K562 (cell line): ENCODE measurements around the gene MASP1. TPM values are rescaled to one million over a fixed set of nuclear protein-coding genes. Genes with fewer than 3 reads are reported as not detected.

Experiments used
- ATAC-seq: fragments of 200-7000 bp; cut with Tn5 transposase; 3 replicates; pipeline ENCODE4 v1.9.1; 2020; ENCODE audit warnings: moderate library complexity
- BruUV-seq: library from RNA; stranded (reverse); fragments of 400-500 nt; replicated peaks from 2 replicates; lab custom pipeline; 2021; lab: Mats Ljungman, UMichigan
- CTCF ChIA-PET: fragments of 300-600 bp; formaldehyde crosslinking; extraction: SDS; loops from one replicate; lab custom pipeline; 2021; ENCODE audit warnings: low intra/inter-chr PET ratio; lab: Yijun Ruan, JAX
- POLR2A ChIA-PET: fragments of 300-600, 350-650 bp; sonication (Branson Sonifier 250); formaldehyde crosslinking; extraction: SDS; loops from one replicate; lab custom pipeline; 2021; ENCODE audit warnings: antibody characterized with exemption, inconsistent platforms; lab: Yijun Ruan, JAX
- DNase-seq, 4 experiments: peaks; one replicate each; pipeline versions ENCODE4 v3.0.0 to v3.0.0-alpha.2; 2011 to 2018; ENCODE audit warnings: low spot score in 3 of 4, mixed read lengths in 3 of 4; ENCODE audit errors: extremely low read depth in 1 of 4
- FAIRE-seq: peaks from 2 replicates; lab custom pipeline; 2011; peaks lifted over from hg19 to GRCh38; lab: Jason Lieb, UNC
- H2AFZ ChIP-seq: 2 replicates; pipeline ENCODE4 v1.6.0; 2011; ENCODE audit warnings: low read depth, low read length, control low read depth, inconsistent platforms
- H3K27ac ChIP-seq: fragments of 200-600 bp; 3 replicates; pipeline ENCODE4 v1.8.0; 2011; ENCODE audit warnings: low read depth, mild to moderate bottlenecking, control low read depth, inconsistent platforms, low read length, moderate library complexity, mixed read lengths; ENCODE audit errors: extremely low read depth
- H3K27me3 ChIP-seq, 2 experiments: fragments of 300-600 bp in 1 of 2; 2 replicates in 1 of 2; 3 replicates in 1 of 2; pipeline versions ENCODE4 v1.6.0 to v1.8.0; 2011; ENCODE audit warnings: inconsistent platforms in 2 of 2, low read length in 2 of 2, mild to moderate bottlenecking in 1 of 2, mixed read lengths in 1 of 2, moderate library complexity in 1 of 2; ENCODE audit not compliant: control insufficient read depth in 2 of 2, insufficient read depth in 2 of 2
- H3K36me3 ChIP-seq: fragments of 300-600 bp; 3 replicates; pipeline ENCODE4 v1.8.0; 2011; ENCODE audit warnings: mild to moderate bottlenecking, low read length, inconsistent platforms; ENCODE audit not compliant: control insufficient read depth, insufficient read depth
- H3K4me1 ChIP-seq, 2 experiments: fragments of 200-600 bp in 1 of 2; replicated peaks in 1 of 2; 2 replicates in 1 of 2; 3 replicates in 1 of 2; pipeline versions ENCODE4 v1.5.1 to v1.8.0; 2011; ENCODE audit warnings: inconsistent platforms in 2 of 2, low read length in 2 of 2, mild to moderate bottlenecking in 1 of 2, mixed read lengths in 1 of 2, moderate library complexity in 1 of 2; ENCODE audit not compliant: control insufficient read depth in 2 of 2, insufficient read depth in 2 of 2
- H3K4me2 ChIP-seq: 2 replicates; pipeline ENCODE4 v1.6.1; 2011; ENCODE audit warnings: low read length, control low read depth, inconsistent platforms, mixed read lengths; ENCODE audit not compliant: insufficient read depth
- H3K4me3 ChIP-seq: fragments of 200-600 bp; sonication (generic), shearing (Covaris generic); 2 replicates; pipeline ENCODE4 v1.5.1; 2016; ENCODE audit warnings: control low read depth, inconsistent platforms
- H3K79me2 ChIP-seq: fragments of 200-600 bp; 3 replicates; pipeline ENCODE4 v1.8.0; 2011; ENCODE audit warnings: low read length, inconsistent platforms; ENCODE audit not compliant: control insufficient read depth, insufficient read depth
- H3K9ac ChIP-seq, 2 experiments: 2 replicates each; pipeline versions ENCODE4 v1.6.0 to v1.6.1; 2011; ENCODE audit warnings: low read depth in 2 of 2, low read length in 2 of 2, control low read depth in 1 of 2, inconsistent platforms in 1 of 2, mild to moderate bottlenecking in 1 of 2, mixed read lengths in 1 of 2; ENCODE audit not compliant: insufficient read depth in 1 of 2
- H3K9me1 ChIP-seq: one replicate; pipeline ENCODE4 v1.6.0; 2011; ENCODE audit warnings: inconsistent platforms, mild to moderate bottlenecking, low read length, moderate library complexity; ENCODE audit not compliant: control insufficient read depth, insufficient read depth
- H3K9me3 ChIP-seq: replicated peaks from 2 replicates; pipeline ENCODE4 v1.5.1; 2011; ENCODE audit warnings: low read depth, low read length, inconsistent platforms; ENCODE audit not compliant: control insufficient read depth, insufficient read depth
- H4K20me1 ChIP-seq: replicated peaks from 2 replicates; pipeline ENCODE4 v1.6.1; 2011; ENCODE audit warnings: low read length, inconsistent platforms, mixed read lengths; ENCODE audit not compliant: control insufficient read depth, insufficient read depth
- AFF4 ChIP-seq: sonication (generic); formaldehyde crosslinking; IDR thresholded peaks from 2 replicates; pipeline ENCODE4 v1.8.0; 2023; ENCODE audit warnings: mild to moderate bottlenecking, missing genetic modification reagents
- ATF2 ChIP-seq: sonication (generic); formaldehyde crosslinking; IDR thresholded peaks from 2 replicates; pipeline ENCODE4 v1.8.1; 2022; ENCODE audit warnings: missing genetic modification reagents
- DIDO1 ChIP-seq: fragments of 450-650 bp; IDR thresholded peaks from 2 replicates; pipeline ENCODE4 v1.6.1; 2016; ENCODE audit warnings: low read depth, missing biosample characterization, missing genetic modification characterization
- FOXM1 ChIP-seq, 2 experiments: fragments of 450-650 bp in 1 of 2; sonication (generic) in 1 of 2; formaldehyde crosslinking in 1 of 2; IDR thresholded peaks; 2 replicates each; pipeline versions ENCODE4 v1.6.1 to v1.9.0; 2017 to 2022; ENCODE audit warnings: low read depth in 2 of 2, mild to moderate bottlenecking in 2 of 2, missing genetic modification reagents in 1 of 2, moderate library complexity in 1 of 2
- GABPB2 ChIP-seq: fragments of 250-450 bp; sonication (Bioruptor Pico); conservative IDR thresholded peaks from 2 replicates; pipeline ENCODE4 v1.5.1; 2021; ENCODE audit warnings: mild to moderate bottlenecking
- HDAC2 ChIP-seq: fragments of 450-650 bp; IDR thresholded peaks from 2 replicates; pipeline ENCODE4 v1.6.1; 2016; ENCODE audit warnings: mild to moderate bottlenecking
- HSF4 ChIP-seq: fragments of 250-450 bp; sonication (Bioruptor Pico); IDR thresholded peaks from 2 replicates; pipeline ENCODE4 v2.1.2; 2022; ENCODE audit warnings: mild to moderate bottlenecking, moderate library complexity, borderline replicate concordance
- KAT8 ChIP-seq: fragments of 450-650 bp; IDR thresholded peaks from 2 replicates; pipeline ENCODE4 v1.6.1; 2016; ENCODE audit warnings: low read depth, mild to moderate bottlenecking
- MED1 ChIP-seq: sonication (generic); formaldehyde crosslinking; IDR thresholded peaks from 2 replicates; pipeline ENCODE4 v1.8.1; 2023; ENCODE audit warnings: missing genetic modification reagents, borderline replicate concordance
- PHB2 ChIP-seq: fragments of 450-650 bp; IDR thresholded peaks from 2 replicates; pipeline ENCODE4 v1.6.1; 2017; ENCODE audit warnings: low read depth
- TGIF2 ChIP-seq: sonication (generic); formaldehyde crosslinking; IDR thresholded peaks from 2 replicates; pipeline ENCODE4 v1.8.1; 2022; ENCODE audit warnings: mild to moderate bottlenecking, missing genetic modification reagents, moderate library complexity
- U2AF2 ChIP-seq: fragments of 200-400 bp; formaldehyde crosslinking; optimal IDR thresholded peaks from 2 replicates; pipeline ENCODE3; 2017; ENCODE audit warnings: low read depth, mild to moderate bottlenecking, low read length
- ZNF398 ChIP-seq: fragments of 250-450 bp; sonication (Bioruptor Pico); IDR thresholded peaks from 2 replicates; pipeline ENCODE4 v1.8.0; 2021; ENCODE audit warnings: moderate library complexity, mild to moderate bottlenecking, inconsistent platforms
- ZNF696 ChIP-seq: fragments of 250-450 bp; sonication (Bioruptor Pico); conservative IDR thresholded peaks from 2 replicates; pipeline ENCODE4 v1.4.0; 2020; ENCODE audit warnings: mild to moderate bottlenecking, moderate library complexity
- ZNF785 ChIP-seq: fragments of 250-450 bp; sonication (Bioruptor Pico); IDR thresholded peaks from 2 replicates; pipeline ENCODE4 v1.4.0; 2020; ENCODE audit warnings: mild to moderate bottlenecking
- WGBS: fragments of 100-300 bp; shearing (Covaris generic); methylation state at CpG from one replicate; pipeline ENCODE4 v1.1.6; 2016; ENCODE audit warnings: low coverage, mixed read lengths; ENCODE audit not compliant: insufficient coverage; ENCODE audit errors: missing lambda C conversion rate; 5-methylcytosine and 5-hydroxymethylcytosine counted together
- in situ Hi-C: fragments of 300-500 bp; cut with MboI; formaldehyde crosslinking; loops from 4 replicates; pipeline ENCODE4 v1.15.0; 2018; ENCODE audit warnings: inconsistent platforms, mixed read lengths
- intact Hi-C: fragments of 100-400 bp; cut with micrococcal nuclease; formaldehyde crosslinking; loops from 2 replicates; pipeline ENCODE4 v1.14.2; 2022
- polyA plus RNA-seq, 8 experiments: library from polyadenylated mRNA; depleted of rRNA in 4 of 8; stranded (reverse) in 5 of 8; unstranded in 3 of 8; fragments of >200 nt; fragmentation: Nextera tagmentation in 2 of 8; fragmentation: Illumina TruSeq in 1 of 8; extraction: Ambion mirVana in 2 of 8; extraction: Trizol in 1 of 8; gene quantifications; 2 replicates each; pipeline versions ENCODE4 v1.2.1 to v1.2.3, GENCODE V29; 2011 to 2014; ENCODE audit warnings: inconsistent platforms in 1 of 8, missing spikeins in 1 of 8
- total RNA-seq, 7 experiments: library from RNA; depleted of rRNA in 6 of 7; stranded (reverse); fragments of >200 nt in 6 of 7; fragmentation: Illumina TruSeq in 2 of 7; extraction: Trizol in 2 of 7; gene quantifications; 2 replicates each; pipeline versions ENCODE4 v1.2.1 to v1.2.3, GENCODE V29; 2011 to 2021; ENCODE audit warnings: low replicate concordance in 1 of 7

Gene MASP1
- total and polyA plus RNA-seq, 9 of the 15 experiments (the other 6 are each of a cell fraction or from before 2014, with no cell fraction given) = 0.03 to 0.24 (median 0.20) TPM; not detected in 3

GRCh38 chr3:187242900-187243299, 48.6 kb downstream of the MASP1 start (continued):
- TF ChIP-seq PHB2 = no peak

GRCh38 chr3:187242435-187242834, 49.1 kb downstream of the MASP1 start:
- Histone ChIP-seq H4K20me1 (no peaks in the 10 kb centered on the region), H3K4me1 (no peaks in the 10 kb centered on the region), H3K36me3 (no peaks in the 10 kb centered on the region), H2AFZ (no peak overlapping the region), H3K27ac (no peak overlapping the region), H3K9me1 (no peaks in the 10 kb centered on the region), H3K9ac (no peak overlapping the region), H3K79me2 (no peaks in the 10 kb centered on the region), H3K27me3 (peaks cover 4 to 24% of the 10 kb centered on the region in 2 experiments; a peak in 3 of 5 replicates), H3K4me2 (no peak overlapping the region), H3K9me3 (no peaks in the 10 kb centered on the region), H3K4me3 (no peak overlapping the region)
- WGBS = 2% methylated on average over 5 of the region's 5 CpGs
- no peak for ATAC-seq
- ChIA-PET POLR2A (interaction anchor here (0.6 kb wide), 1 partner anchor 477 kb away, joined by 6 read pairs; no protein-coding TSS in a partner anchor), CTCF (no interaction called here)
- FAIRE-seq = no peak
- DNase-seq = no peak
- TF ChIP-seq ATF2 (no peak), ZNF398 (CRISPR knock-in tag) (no peak), KAT8 (no peak), HDAC2 (no peak), HSF4 (CRISPR knock-in tag) (no peak), GABPB2 (CRISPR knock-in tag) (no peak), DIDO1 (no peak), U2AF2 (no peak), ZNF696 (CRISPR knock-in tag) (no peak), AFF4 (CRISPR knock-in tag) (no peak), ZNF785 (CRISPR knock-in tag) (no peak), MED1 (CRISPR knock-in tag) (no peak), TGIF2 (CRISPR knock-in tag) (no peak), FOXM1 (IDR thresholded peaks at IDR 0.05; ENCODE audit: low read depth) (no peak), FOXM1 (CRISPR knock-in tag; IDR thresholded peaks at IDR 0.05; ENCODE audit: low read depth) (no peak)
- BruUV-seq = no TSS peak
- intact Hi-C loops (no loop called here), in situ Hi-C loops (no loop called here)
